Testis (tissue), 3 donors: ENCODE results near the gene ANTXR1. TPM values are rescaled to one million over a fixed set of nuclear protein-coding genes. Genes with fewer than 3 reads are reported as not detected.

Experiments used
- microRNA-seq, 2 donors: library from miRNA; unstranded; fragments of <30 nt; microRNA quantifications; one replicate each; pipeline ENCODE4, GENCODE V29; 2016; ENCODE audit warnings: borderline number of aligned reads in 2 of 2, borderline replicate concordance in 1 of 2
- polyA plus RNA-seq: library from polyadenylated mRNA; stranded (reverse); fragments of 350-450 nt; fragmentation: Illumina TruSeq; extraction: RNeasy Lipid Tissue Mini Kit (QIAGEN cat#74804); gene quantifications from one replicate; pipeline ENCODE4 v1.2.3, GENCODE V29; 2014; ENCODE audit warnings: low read depth, low replicate concordance; ENCODE audit not compliant: insufficient read depth
- small RNA-seq, 2 donors: library from RNA; depleted of rRNA; stranded (forward); fragments of <200 nt; gene quantifications; one replicate each; pipeline ENCODE3, GENCODE V24; 2016
- total RNA-seq, 2 donors: library from RNA; depleted of rRNA; stranded (reverse); fragments of >200 nt; gene quantifications; one replicate each; pipeline ENCODE4 v1.2.3, GENCODE V29; 2016

Gene ANTXR1
- total and polyA plus RNA-seq, 3 donors from 2014 or later = 16.6 to 35.7 (median 20.1) TPM

Small RNA genes lying within 50 kb of the gene (microRNA-seq; reads per million reads assigned to microRNA genes)
- 1.4 to 2.8 reads per million in 2 donors for gene MIR3126

Small RNA genes lying within 50 kb of the gene (small RNA-seq; reads per million reads assigned to genes)
- gene MIR3126 = 0 to 0.09 reads per million in 2 donors
- gene RNA5SP96 = 0 reads per million in 2 donors
- 0 reads per million in 2 donors for gene RNU6-1216P

Other genes starting within 250 kb of the ANTXR1 start
- not detected for gene BMP10, start 141.8 kb upstream of the ANTXR1 start, total RNA-seq
- gene BMP10, start 141.8 kb upstream of the ANTXR1 start, polyA plus RNA-seq = 0.26 TPM
- not detected for gene GKN2, start 60.3 kb upstream of the ANTXR1 start, total RNA-seq
- gene GKN2, start 60.3 kb upstream of the ANTXR1 start, polyA plus RNA-seq = not detected
- gene GKN1, start 38.5 kb upstream of the ANTXR1 start, total RNA-seq = not detected
- not detected for gene GKN1, start 38.5 kb upstream of the ANTXR1 start, polyA plus RNA-seq